ENCODE results near the gene ZCCHC10.

Gene ZCCHC10

GRCh38 chr5:133062276-133062675 lies 35.9 kb upstream of the ZCCHC10 start:
- peaks cover 10% of the 10 kb centered on the region for H3K36me3 ChIP-seq (ENCODE audit: low read length)
- H3K27ac ChIP-seq (ENCODE audit: low read depth, low read length), result no peak overlapping the region
- H3K9me2 ChIP-seq (replicated peaks; ENCODE audit: insufficient read depth, low read length), result no peaks in the 10 kb centered on the region
- H3K9me3 ChIP-seq (ENCODE audit: insufficient read depth, low read length), result no peaks in the 10 kb centered on the region
- no peaks in the 10 kb centered on the region for H3K27me3 ChIP-seq (ENCODE audit: low read length)
- H3K79me2 ChIP-seq (ENCODE audit: insufficient read depth, low read length), result peaks cover 92% of the 10 kb centered on the region
- no peak overlapping the region for H3K4me2 ChIP-seq (ENCODE audit: low read depth, low read length, poor library complexity, severe bottlenecking)
- H4K20me1 ChIP-seq (ENCODE audit: low read depth, low read length), result peaks cover 18% of the 10 kb centered on the region; the same call in 1 of the 2 replicates
- H3F3A ChIP-seq (ENCODE audit: insufficient read depth), result no peaks in the 10 kb centered on the region
- no peak for TF ChIP-seq EZH2phosphoT487 (conservative IDR thresholded peaks at IDR 0.05; ENCODE audit: low read length)
- no peak for TF ChIP-seq CTCF (IDR thresholded peaks at IDR 0.05; ENCODE audit: insufficient read depth, low read length, poor library complexity, severe bottlenecking)
- H3K9ac ChIP-seq (ENCODE audit: low read length), result no peak overlapping the region
- H2AFZ ChIP-seq (ENCODE audit: low read depth, low read length, severe bottlenecking), result no peak overlapping the region
- H3K4me3 ChIP-seq (ENCODE audit: insufficient read depth, low read length, poor library complexity, severe bottlenecking), result no peak overlapping the region

GRCh38 chr5:133059621-133060020 lies 33.3 kb upstream of the ZCCHC10 start:
- Histone ChIP-seq H3K9me3 (ENCODE audit: insufficient read depth, low read length) (no peaks in the 10 kb centered on the region), H3K36me3 (ENCODE audit: low read length) (no peaks in the 10 kb centered on the region), H3K4me2 (ENCODE audit: low read depth, low read length, poor library complexity, severe bottlenecking) (no peak overlapping the region), H3K9me2 (replicated peaks; ENCODE audit: insufficient read depth, low read length) (no peaks in the 10 kb centered on the region), H4K20me1 (ENCODE audit: low read depth, low read length) (peaks cover 35% of the 10 kb centered on the region; the same call in 1 of the 2 replicates), H2AFZ (ENCODE audit: low read depth, low read length, severe bottlenecking) (no peak overlapping the region), H3K9ac (ENCODE audit: low read length) (no peak overlapping the region), H3K79me2 (ENCODE audit: insufficient read depth, low read length) (peaks cover 98% of the 10 kb centered on the region), H3K27ac (ENCODE audit: low read depth, low read length) (no peak overlapping the region), H3K27me3 (ENCODE audit: low read length) (no peaks in the 10 kb centered on the region), H3F3A (ENCODE audit: insufficient read depth) (no peaks in the 10 kb centered on the region), H3K4me3 (ENCODE audit: insufficient read depth, low read length, poor library complexity, severe bottlenecking) (no peak overlapping the region)
- TF ChIP-seq CTCF (IDR thresholded peaks at IDR 0.05; ENCODE audit: insufficient read depth, low read length, poor library complexity, severe bottlenecking), result no peak

- Histone ChIP-seq H2AFZ (ENCODE audit: low read depth, low read length, severe bottlenecking) (no peak overlapping the region), H3K27ac (ENCODE audit: low read depth, low read length) (no peak overlapping the region), H3K36me3 (ENCODE audit: low read length) (no peaks in the 10 kb centered on the region), H3K4me3 (ENCODE audit: insufficient read depth, low read length, poor library complexity, severe bottlenecking) (no peak overlapping the region), H4K20me1 (ENCODE audit: low read depth, low read length) (peaks cover 30% of the 10 kb centered on the region; the same call in 1 of the 2 replicates), H3K9me3 (ENCODE audit: insufficient read depth, low read length) (no peaks in the 10 kb centered on the region), H3K4me2 (ENCODE audit: low read depth, low read length, poor library complexity, severe bottlenecking) (no peak overlapping the region), H3F3A (ENCODE audit: insufficient read depth) (no peaks in the 10 kb centered on the region), H3K9ac (ENCODE audit: low read length) (no peak overlapping the region), H3K9me2 (replicated peaks; ENCODE audit: insufficient read depth, low read length) (no peaks in the 10 kb centered on the region), H3K79me2 (ENCODE audit: insufficient read depth, low read length) (peaks cover 98% of the 10 kb centered on the region), H3K27me3 (ENCODE audit: low read length) (no peaks in the 10 kb centered on the region)
- no peak for TF ChIP-seq EZH2phosphoT487 (conservative IDR thresholded peaks at IDR 0.05; ENCODE audit: low read length)
Observed at GRCh38 chr5:133056891-133057290, 30.5 kb upstream of the ZCCHC10 start.

- Histone ChIP-seq H3K9ac (ENCODE audit: low read length) (no peak overlapping the region), H3F3A (ENCODE audit: insufficient read depth) (peaks cover 11% of the 10 kb centered on the region), H3K79me2 (ENCODE audit: insufficient read depth, low read length) (peaks cover 88% of the 10 kb centered on the region), H3K27me3 (ENCODE audit: low read length) (no peaks in the 10 kb centered on the region), H2AFZ (ENCODE audit: low read depth, low read length, severe bottlenecking) (no peak overlapping the region), H4K20me1 (ENCODE audit: low read depth, low read length) (peaks cover 28% of the 10 kb centered on the region; the same call in 1 of the 2 replicates), H3K4me3 (ENCODE audit: insufficient read depth, low read length, poor library complexity, severe bottlenecking) (no peak overlapping the region), H3K9me2 (replicated peaks; ENCODE audit: insufficient read depth, low read length) (no peaks in the 10 kb centered on the region), H3K36me3 (ENCODE audit: low read length) (no peaks in the 10 kb centered on the region), H3K27ac (ENCODE audit: low read depth, low read length) (no peak overlapping the region), H3K4me2 (ENCODE audit: low read depth, low read length, poor library complexity, severe bottlenecking) (peak overlapping the region; percentile 35), H3K9me3 (ENCODE audit: insufficient read depth, low read length) (no peaks in the 10 kb centered on the region)
- TF ChIP-seq CTCF (IDR thresholded peaks at IDR 0.05; ENCODE audit: insufficient read depth, low read length, poor library complexity, severe bottlenecking) (no peak), EZH2phosphoT487 (conservative IDR thresholded peaks at IDR 0.05; ENCODE audit: low read length) (no peak)
Observed at GRCh38 chr5:133054697-133055471, 28.5 kb upstream of the ZCCHC10 start.

Data from SU-DHL-6 (cell line).